OCI-LY7 (cell line): ENCODE data around the gene ANKRD13C.

ENCODE experiments used
- EZH2phosphoT487 ChIP-seq: fragments of 200-600 bp; sonication (generic); IDR thresholded peaks from 2 replicates; pipeline ENCODE4 v1.6.1; 2018; ENCODE audit warnings: low read depth, borderline replicate concordance, mild to moderate bottlenecking, mixed run types, antibody characterized with exemption, low read length, moderate library complexity, mixed read lengths
- TF ChIP-seq, protein P1 (sequence below): fragments of 200-600 bp; sonication (generic); conservative IDR thresholded peaks from 2 replicates; pipeline ENCODE4 v1.5.1; 2014; ENCODE audit warnings: mild to moderate bottlenecking, antibody characterized with exemption, low read length, moderate library complexity, mixed read lengths

DNA sequence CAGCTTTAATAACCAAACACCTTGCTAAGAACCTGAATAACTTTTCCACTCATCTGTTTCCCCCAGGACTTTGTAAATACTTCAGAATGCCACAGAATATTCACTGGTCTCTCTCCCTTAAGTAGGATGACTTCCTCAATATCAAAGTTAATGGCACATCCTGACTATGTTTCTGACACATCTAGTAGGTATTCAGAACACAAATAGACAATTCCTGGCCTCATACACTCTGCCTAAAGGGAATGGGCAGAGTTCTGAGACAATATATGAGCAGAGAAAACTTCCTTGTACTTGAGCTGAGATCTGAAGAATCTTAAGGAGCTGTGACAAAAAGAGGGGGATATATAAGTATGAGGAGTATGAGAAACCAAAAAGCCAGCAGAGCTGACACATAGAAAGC, 34.8 kb downstream of the ANKRD13C start:
- TF ChIP-seq, protein P1, sequence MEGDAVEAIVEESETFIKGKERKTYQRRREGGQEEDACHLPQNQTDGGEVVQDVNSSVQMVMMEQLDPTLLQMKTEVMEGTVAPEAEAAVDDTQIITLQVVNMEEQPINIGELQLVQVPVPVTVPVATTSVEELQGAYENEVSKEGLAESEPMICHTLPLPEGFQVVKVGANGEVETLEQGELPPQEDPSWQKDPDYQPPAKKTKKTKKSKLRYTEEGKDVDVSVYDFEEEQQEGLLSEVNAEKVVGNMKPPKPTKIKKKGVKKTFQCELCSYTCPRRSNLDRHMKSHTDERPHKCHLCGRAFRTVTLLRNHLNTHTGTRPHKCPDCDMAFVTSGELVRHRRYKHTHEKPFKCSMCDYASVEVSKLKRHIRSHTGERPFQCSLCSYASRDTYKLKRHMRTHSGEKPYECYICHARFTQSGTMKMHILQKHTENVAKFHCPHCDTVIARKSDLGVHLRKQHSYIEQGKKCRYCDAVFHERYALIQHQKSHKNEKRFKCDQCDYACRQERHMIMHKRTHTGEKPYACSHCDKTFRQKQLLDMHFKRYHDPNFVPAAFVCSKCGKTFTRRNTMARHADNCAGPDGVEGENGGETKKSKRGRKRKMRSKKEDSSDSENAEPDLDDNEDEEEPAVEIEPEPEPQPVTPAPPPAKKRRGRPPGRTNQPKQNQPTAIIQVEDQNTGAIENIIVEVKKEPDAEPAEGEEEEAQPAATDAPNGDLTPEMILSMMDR = no peak
- TF ChIP-seq EZH2phosphoT487 = no peak
